Hematopoietic multipotent progenitor cell treated with erythropoietin and hydrocortisone succinate and interleukin-3 and kit ligand, for 8 days (in vitro differentiated cells): ENCODE results near the gene EFNA2.

Experiments used
- DNase-seq: peaks from one replicate; pipeline ENCODE4 v3.0.0-alpha.2; 2015

Gene EFNA2

GRCh38 chr19:1260749-1261537 is 24.7 kb upstream of the EFNA2 start:
- DNase-seq: peak; percentile 94

DNA sequence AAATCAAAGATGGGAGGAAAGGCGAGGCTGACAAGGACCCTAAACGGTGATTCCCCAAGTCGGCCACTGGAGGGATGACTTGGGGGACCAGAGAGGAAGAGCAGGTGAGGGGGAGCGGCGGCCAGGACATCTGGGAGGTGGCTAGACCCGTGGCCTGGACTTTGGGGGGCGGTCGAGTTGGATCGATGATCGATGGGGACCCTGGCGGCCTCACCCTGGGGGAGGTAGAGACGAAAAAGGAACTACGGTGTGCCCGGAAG is 24.2 kb upstream of the EFNA2 start:
- DNase-seq: peak; percentile 54

DNA sequence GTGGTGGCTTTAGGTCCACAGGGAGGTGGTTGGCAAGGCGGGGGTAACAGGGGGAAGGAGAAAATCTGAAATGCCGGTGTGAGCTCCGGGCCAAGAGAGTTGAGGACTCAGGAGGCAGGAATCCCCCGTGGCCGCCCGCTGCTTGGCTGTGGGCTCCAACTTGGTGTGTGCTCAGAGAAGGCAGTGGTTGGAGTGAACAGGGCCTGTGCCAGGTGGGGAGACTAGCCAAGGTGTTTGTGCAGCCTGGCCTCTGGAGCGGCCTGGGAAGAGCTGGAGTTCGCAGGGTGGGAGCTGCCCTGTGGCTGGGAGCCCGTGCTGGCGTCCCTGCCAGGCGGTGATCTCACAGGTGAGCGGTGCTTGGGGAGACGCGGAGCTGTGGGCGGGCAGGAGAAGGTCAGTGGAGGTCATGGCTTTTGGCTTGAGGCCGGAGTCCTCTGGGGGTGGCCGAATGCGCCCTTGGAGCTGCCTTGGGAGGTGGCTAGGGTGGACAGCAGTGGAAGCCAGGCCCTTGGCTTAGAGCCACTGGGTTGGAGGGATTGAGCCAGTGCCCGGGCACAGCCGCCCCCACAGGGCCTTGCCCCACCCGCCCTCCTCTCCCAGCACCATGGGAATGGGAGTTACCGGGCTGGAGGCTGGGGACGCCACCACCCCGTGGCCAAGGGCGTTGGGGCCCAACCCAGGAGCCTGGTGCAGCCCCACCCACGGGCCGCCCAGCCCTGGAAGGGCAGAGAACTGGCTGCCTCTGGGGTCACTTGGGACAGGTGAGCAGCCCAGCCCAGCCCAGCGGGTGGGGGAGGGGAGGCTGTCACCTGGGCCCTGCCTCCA is 23.7 kb upstream of the EFNA2 start:
- DNase-seq: peak; percentile 70

- DNase-seq: no peak
These were observed 23.0 kb upstream of the EFNA2 start for GRCh38 chr19:1262623-1263123.

GRCh38 chr19:1263188-1263587 is 22.5 kb upstream of the EFNA2 start:
- DNase-seq: peak; percentile 45

DNA sequence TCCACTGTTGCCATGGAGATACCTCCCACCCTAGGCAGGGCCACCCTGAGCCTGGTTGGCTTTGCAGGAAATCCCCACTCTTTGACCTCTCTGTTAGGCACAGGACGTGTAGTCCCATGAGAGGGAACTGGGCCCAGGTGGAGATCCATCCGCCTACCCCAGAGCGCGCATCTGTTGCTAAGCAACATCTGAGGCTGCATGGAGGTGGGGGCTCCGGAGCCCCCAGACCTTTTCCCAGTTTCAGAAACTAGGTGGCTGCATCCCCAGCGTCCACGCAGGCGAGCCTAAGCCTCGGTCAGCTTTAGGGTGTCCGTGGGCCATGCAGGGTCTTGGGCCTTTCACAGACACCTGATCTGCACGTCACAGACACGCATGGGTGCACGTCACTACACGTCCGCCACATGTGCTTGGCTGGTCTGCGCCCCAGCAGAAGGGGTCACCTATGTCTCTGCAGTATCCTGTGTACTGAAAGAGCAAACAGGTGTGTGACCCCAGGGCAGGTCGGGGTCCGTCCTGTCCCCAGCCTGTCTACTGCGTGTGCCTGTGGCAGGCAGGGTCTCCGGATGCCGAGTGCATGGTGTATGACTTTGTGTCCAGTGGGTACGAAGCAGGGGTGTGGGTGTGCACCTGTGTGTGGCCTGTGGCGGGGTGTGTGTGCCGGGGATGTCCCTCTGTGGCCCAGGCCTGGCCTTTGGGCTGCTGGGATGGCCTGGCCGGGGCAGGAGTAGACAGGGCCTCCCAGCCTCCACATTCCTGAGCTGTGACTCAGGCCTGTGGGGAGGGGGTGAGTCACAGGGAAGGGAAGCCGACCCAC is 20.7 kb upstream of the EFNA2 start:
- DNase-seq: no peak

GRCh38 chr19:1265615-1266128 is 20.0 kb upstream of the EFNA2 start:
- peak; percentile 56 for DNase-seq

GRCh38 chr19:1266129-1266915 is 19.4 kb upstream of the EFNA2 start:
- peak; percentile 92 for DNase-seq

GRCh38 chr19:1266916-1267476 is 18.7 kb upstream of the EFNA2 start:
- DNase-seq: peak; percentile 57

GRCh38 chr19:1267477-1268225 is 18.0 kb upstream of the EFNA2 start:
- DNase-seq: no peak

DNA sequence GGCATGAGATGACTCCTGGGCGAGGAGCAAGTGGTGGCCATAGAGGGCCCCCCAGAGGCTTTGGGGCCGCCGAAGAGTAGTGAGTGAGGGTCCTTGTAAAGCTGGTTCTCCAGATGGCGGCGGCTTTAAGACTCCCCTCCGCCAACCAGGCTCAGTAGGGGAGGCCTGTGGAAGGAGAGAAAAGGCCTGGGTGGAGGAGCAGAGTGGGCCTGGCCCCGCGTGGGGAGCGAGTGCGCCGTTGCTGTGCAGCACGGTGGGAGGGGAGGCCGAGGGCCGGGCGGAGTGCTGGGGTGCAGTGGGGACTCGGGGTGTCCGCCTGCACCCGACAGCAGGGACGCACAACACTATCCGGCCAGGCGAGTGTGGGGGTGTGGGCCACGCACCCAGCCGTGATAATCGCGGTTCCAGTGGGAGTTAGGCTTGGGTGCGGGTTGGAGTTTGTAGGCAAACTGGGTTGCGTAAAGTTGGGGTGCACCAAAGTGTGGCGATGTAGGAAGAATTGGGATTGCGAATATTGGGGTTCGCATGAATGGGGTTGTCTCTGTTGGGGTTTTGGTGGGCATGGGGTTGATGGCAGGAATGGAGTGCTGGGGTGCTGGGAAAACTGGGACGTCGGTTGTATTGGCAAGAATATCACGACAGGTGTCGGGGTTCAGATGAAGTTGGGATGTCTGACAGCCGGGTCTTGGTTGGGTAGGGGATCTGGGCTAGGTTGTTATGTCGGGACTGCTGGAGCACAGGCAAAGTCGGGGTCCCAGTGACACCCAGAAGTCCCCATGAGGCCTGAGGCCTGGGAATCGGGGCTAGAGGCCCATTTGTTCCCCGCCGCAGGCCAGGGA is 17.2 kb upstream of the EFNA2 start:
- no peak for DNase-seq

- DNase-seq: peak; percentile 98
These were observed 16.6 kb upstream of the EFNA2 start, which contains the start of gene CIRBP for GRCh38 chr19:1269065-1269477. Gene CIRBP (plus strand): TSS chr19:1269332. CDS start chr19:1270934, 1,602 bp downstream.

- DNase-seq: peak; percentile 86
These were observed 16.0 kb upstream of the EFNA2 start for GRCh38 chr19:1269478-1270212.

DNA sequence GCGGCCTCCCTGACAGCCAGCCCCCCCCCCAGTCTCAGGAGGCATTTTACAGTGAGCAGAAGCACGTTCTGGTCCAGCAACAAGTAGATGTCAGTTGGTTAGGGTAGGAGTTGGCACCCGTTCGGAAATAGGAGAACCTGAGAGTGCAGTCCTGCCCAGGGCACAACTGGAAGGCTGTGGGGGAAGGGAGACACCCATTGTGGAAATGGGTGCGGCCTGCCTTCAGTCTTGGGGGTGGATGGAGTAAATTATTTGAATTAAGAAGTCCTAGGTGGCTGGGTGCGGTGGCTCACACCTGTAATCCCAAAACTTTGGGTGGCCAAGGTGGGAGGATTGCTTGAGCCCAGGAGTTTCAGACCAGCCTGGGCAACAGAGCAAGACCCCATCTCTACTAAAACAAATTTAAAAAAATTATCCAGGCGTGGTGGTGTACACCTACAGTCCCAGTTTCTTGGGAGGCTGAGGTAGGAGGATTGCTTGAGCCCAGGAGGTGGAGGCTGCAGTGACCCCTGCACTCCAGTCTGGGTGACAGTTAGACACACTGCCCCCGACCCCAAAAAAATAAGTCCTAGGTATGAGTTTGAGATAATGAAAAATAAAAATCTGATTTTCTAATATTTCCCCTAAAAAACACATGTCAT is 15.3 kb upstream of the EFNA2 start:
- DNase-seq: peak; percentile 64

- DNase-seq: no peak
These were observed 14.7 kb upstream of the EFNA2 start for GRCh38 chr19:1270854-1271527.

DNA sequence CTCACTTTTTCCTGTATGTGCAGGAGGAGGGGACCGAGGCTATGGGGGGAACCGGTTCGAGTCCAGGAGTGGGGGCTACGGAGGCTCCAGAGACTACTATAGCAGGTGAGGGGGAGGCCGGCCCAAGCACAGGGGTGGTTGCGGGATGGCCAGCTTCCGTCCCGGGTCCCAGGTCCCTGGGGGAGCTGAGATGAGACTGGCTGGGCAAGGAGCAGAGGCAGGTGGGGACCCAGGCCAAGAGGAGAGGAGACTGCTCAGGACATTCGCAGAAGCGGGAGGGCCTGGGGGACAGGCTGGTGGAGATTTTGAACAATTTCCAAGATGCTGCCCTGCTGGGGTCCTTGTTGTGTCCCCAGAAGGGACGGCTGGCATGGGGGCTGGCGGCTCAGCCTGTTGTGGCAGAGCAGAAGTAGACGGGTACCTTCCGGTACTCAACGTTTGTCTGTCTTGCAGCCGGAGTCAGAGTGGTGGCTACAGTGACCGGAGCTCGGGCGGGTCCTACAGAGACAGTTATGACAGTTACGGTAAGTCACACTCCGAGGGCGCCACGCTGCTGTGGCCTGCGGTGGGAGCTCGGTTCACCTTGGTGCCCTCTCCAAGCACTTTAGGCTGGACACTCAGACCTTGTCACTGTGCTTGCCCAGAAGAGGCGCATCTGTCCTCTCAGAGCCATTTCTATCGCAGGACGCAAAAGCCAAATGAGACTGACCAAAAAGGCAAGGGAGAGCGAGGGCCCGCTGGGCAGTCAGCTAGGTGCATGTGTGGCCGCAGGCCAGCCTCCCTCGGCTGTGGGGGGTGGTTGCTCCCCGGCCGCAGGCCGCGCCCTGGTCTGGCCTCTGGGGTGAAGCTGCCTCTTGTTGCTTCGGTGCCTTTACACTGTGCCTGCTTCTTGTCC is 13.9 kb upstream of the EFNA2 start:
- DNase-seq: no peak
